T47D (cell line): ENCODE data around the gene EXTL1.

ENCODE experiments used
- DNase-seq, 2 experiments: peaks; one replicate each; pipeline versions ENCODE4 v3.0.0 to v3.0.0-alpha.2; 2011 to 2012; ENCODE audit warnings: low read depth in 1 of 2, low spot score in 1 of 2
- JUND ChIP-seq: IDR thresholded peaks from 2 replicates; pipeline ENCODE4 v1.6.1; 2012; ENCODE audit warnings: low read depth
- in situ Hi-C: cut with HindIII; loops from 2 replicates; pipeline ENCODE4 v1.10.0; 2016; ENCODE audit warnings: low sequenced_read_pairs, low pct_unique_long_range_greater_than_20kb

Gene EXTL1

DNA sequence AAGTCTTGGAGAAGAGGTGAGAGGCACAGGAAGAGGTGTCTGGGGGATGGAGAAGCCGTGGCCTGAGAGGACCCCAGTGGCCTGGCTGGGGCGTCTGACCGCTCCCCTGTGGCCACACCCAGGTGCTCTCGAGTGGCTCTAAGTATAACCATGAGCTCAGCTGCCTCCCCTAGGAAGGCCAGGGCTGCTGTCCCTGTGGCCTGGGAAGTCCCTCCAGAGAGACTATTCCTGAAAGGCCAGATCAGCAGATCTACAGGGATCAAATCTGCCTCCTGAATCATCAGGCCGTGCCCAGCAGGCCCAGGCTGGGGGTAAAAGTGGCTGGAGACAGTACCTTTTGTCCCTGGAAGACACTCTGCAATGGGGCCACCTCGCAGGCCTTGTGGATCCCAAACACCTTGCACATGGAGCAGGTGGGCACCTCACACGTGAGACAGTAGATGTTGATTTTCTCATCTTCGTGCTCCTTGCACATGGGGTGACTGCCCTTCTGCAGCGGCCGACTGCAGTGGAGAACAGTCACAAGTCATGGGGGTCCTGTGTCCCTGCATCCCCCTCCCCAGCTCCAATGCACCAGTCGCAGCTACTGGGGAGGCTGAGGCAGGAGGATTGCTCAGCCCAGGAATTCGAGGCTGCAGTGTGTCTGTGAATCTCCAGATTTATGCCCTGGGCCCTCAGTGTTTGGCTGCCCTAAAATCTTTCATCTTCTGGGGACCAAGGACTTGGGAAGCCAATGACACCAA, 39.4 kb downstream of the EXTL1 start:
- in situ Hi-C loops, result no loop called here
- TF ChIP-seq JUND, result no peak
- DNase-seq, result no peak

DNA sequence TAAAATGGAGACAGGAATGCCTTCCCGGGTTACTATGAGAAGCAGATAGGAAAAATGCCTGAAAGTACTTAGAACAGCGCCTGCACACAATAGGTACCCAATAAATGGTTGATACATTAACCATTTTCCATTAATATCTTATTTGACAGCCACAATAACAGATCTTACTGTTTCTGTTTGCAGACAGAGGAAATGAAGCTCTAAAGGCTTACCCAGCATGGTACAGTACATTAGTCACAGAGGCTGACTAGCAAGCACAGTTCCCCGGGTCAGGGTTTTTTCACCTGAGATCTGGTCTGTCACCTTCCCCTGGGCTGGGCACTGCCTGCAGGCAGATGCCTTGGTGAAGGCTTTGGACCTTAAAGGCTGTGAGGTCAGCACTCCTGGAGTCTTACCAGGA, 43.0 kb downstream of the EXTL1 start:
- DNase-seq, result no peak
- no peak for TF ChIP-seq JUND
- in situ Hi-C loops, result no loop called here

DNA sequence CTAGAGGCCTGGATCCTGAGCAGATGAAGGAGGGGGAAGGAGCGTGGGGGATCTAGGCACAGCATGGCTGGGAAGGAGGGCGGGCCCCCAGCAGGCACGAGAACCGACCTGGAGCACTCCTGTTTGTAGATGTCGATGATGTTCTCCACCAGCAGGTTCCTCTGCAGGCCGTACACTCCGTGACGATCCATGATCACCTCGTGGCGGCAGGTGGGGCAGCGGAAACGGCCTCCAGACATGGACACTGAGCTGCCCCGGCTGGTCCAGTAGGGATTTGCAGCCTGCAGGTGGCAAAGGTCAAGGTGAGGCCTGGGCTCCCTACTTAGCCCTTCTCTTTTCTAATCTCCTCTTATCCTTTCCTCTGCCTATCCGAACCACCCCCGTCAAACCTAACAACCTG, 44.6 kb downstream of the EXTL1 start:
- no peak for TF ChIP-seq JUND
- DNase-seq, result no peak
- in situ Hi-C loops, result no loop called here

DNA sequence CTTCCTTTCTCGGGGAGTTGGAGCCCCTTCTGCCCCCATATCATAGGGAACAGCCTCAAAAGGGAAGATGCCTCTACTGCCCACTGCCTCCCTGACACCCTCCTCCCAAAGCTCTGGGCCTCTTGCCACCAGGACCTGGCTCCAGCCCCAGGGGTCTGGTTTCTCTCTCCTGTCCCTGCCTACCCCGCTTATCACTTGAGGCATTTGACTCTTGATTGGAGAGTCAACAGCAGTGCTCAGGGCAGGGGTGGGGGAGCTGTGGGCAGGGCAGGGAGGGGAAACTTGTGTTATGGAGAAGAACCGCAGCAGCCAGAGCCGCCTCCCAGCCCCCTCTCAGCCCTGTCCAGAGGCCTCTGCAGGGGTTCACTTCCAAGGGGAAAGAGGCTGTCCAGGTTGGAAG, 45.3 kb downstream of the EXTL1 start:
- no peak for TF ChIP-seq JUND
- in situ Hi-C loops, result no loop called here
- DNase-seq, result no peak

DNA sequence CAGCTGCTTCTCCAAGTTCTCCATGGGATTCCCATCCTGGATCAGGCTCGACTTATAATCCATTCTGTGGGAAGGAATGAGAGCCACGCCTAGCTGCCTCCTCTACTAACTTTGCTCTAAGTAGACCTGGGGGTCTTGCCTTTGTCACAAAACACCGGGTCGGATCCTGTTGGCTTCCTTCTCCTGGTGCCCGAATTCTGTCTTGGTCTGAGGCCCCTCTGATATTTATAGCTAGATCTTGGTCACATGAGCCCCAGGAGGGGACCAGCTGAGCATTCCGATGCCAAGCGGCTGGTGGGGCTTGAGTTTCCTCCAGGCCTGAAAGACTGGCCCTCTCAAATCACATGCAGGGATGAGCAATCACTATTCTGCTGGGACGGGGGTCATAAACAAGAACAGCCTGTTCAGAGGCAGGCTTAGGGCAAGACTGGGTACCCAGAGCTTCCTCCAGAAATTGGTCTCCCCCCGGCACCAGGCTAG, 45.9 kb downstream of the EXTL1 start, which contains the start of gene TRIM63:
TSS of gene TRIM63 (minus strand) at position 199 of the 480 bp plus-strand sequence. CDS start at position 63, 136 bp downstream.
- DNase-seq, result no peak
- no peak for TF ChIP-seq JUND
- in situ Hi-C loops, result no loop called here

DNA sequence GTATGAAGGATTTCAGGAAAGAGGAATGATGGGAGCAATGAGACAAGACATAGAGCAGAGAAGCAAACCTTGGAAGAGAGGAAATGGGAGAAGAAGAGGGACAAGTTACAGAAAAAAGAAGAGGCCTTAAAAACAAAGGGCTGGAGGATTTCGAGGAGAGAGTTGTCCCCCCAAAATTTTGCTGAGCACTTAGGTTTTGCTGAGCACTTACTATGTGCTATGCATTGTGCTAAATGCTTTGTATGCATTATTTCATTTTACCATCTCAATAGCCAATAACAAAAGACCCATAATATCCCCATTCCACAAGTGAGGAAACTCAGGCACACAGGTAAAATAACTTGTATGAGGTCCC, 48.3 kb downstream of the EXTL1 start:
- DNase-seq, result no peak
- in situ Hi-C loops, result no loop called here
- TF ChIP-seq JUND, result no peak

DNA sequence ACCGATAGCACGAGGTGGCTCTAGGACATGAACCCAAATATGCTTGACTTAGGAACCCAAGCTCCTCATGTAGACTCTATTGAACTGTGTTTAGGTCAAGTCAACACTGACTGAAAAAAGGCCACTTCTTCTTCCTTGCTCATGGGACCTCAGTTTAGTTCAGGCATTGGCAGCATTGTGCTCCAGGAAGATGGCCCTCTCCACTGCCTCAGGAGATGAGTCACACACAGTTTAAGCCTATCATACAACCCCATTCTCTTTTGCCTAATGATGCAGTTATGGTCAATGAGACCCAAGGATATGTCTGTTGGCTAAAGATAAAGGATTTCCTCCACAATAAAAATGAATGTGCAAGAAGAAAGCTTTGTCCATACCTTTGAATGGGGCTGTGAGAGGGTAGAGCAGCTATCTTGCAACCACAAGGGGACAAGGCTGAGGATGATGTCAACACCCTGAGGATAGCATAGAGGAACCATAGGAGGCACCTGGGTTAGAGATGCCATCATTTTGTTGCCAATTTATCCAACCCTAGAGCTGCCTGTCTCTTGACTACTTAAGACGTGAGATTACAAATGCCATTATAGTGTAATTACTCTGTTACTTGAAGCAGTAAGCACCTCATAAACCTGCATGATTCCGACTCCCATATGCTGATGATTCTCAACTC, 48.9 kb downstream of the EXTL1 start:
- DNase-seq, result no peak
- in situ Hi-C loops, result no loop called here
- no peak for TF ChIP-seq JUND

DNA sequence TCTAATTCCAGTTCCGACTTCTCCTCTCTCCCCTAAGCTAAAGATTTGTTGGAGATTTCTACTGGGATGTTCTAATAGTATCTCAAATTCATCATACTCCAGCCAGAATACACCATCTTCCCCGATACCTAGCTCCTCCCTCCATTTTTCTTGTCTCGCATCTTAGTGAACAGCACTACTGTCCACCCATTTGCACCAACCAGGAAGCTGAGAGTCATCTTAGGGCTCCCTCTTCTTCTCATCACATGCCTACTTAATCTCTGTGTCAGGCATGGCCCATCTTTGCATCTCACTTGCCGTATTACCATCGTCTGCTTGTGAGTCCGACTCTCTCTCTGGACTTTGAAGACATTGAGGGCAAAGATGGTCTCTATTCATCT, 49.4 kb downstream of the EXTL1 start:
- in situ Hi-C loops, result no loop called here
- no peak for TF ChIP-seq JUND
- DNase-seq, result no peak

DNA sequence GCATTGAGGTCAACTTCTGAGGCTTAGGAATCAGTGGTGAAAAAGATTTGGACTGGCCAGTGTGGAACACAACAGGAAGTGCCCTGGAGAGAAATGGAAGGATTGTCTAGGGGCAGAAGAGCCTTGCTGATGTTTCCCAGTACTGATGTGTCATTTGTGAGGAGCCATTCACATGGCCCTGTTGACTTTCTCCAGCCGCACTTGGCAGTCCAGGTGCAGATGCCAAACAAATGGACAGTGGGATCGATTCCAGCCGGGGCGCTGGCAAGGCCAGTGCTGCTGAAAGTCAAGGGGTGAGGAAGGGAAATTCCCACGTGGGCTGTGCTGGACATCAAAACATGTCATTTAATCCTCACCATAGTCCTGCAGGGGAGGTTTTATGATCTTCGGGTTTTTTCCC, 50.7 kb downstream of the EXTL1 start:
- in situ Hi-C loops, result no loop called here
- TF ChIP-seq JUND, result no peak

DNA sequence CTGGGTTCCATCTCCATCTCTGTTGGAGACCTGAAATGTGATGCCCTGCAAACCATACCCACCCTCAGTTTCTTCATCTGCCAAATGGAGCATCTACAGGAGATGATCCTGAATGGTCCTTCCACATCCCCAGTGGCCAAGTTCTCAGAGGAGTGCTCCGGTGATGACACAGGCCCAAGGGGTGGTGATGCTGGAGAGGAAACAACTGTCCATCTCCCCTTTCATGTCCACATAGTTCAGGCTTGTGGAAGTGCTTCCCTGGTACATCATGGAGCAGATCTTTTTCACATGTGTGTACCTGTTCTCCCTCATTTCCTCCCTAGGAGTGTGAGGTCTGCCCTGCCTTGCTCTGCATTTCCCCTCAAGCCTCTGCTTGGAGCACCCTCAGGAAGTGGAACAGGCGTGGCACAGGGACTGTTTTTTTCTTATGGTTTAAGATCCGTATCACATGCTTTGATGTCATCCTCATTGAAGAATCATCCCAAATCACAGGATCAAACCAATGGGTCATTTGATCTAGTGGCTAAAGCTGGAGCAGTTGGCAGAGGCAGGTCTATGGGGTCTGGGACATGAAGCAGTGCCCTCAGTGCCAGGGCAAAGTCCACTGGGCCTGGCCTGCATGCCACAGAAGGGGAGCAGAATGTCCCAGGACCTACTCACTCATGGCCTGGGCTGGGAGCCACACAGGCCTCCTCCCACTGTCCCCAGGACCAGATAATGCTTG, 54.0 kb downstream of the EXTL1 start:
- DNase-seq, result no peak
- no peak for TF ChIP-seq JUND
- in situ Hi-C loops, result no loop called here

More for the DNA sequence above, 50.7 kb downstream of the EXTL1 start:
- no peak for DNase-seq

DNA sequence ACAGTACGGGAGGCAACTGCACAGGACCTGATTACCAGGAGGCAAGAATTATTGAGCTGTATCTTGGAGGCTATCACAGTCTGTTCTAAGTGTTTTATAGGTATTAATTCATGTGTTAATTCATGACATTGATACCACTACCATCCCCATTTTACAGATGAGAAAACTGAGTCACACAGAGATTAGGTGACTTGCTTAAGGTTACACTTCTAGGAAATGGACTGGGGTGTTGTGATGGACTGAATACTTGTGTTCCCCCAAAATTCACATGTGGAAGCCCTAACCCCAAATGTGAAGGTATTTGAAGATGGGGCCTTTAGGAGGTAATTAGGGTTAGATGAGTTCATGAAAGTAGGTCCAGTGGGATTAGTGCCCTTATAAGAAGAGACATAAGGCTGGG, 55.9 kb downstream of the EXTL1 start:
- in situ Hi-C loops, result no loop called here
- DNase-seq, result no peak
- no peak for TF ChIP-seq JUND

DNA sequence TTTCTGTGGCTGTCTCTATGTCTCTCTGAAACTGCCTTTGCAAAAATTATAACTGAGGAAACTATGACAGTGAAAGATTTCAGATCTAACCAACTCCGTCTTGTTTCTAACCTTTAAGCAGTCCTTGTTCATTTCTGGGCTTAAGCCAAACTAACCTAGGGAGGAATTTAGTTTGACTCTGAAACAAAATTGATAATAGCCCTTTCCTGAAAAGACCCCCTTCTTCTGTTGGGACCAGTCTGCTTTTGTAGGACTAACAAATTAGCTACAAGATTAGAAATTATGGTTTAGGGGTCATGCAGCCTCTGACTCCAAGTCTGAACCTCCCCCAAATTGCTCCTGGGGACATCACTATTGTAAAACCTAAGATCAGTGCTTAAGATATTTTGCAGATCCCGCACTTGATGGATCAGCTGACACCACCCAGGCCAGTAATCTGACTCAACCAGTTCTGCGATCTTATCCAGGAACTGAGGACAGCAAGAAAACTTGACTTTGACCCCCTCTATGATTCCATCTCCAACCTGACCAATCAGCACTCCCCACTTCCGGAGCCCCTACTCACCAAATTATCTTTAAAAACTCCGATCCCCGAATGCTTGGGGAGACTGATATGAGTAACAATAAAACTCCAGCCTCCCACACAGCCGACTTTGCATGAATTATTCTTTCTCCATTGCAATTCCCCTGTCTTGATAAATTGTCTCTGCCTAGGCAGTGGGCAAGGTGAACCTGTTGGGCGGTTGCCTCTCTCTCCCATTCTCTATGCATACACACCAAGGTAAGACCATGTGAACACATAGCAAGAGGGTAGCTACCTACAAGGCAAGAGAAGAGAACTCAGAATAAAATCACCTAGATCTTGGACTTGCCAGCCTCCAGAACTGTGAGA, 57.0 kb downstream of the EXTL1 start:
- no peak for TF ChIP-seq JUND
- peak in 1 of 2 experiments; percentile 46 for DNase-seq
- in situ Hi-C loops, result no loop called here
